ENCODE data around the gene RAVER1.
"Not testable (repeated sequence)": the region's sequence is repeated elsewhere in the genome, so short reads cannot be mapped to it uniquely, and the experiment has no call there.

- TF ChIP-seq CTCF (IDR thresholded peaks at IDR 0.05; ENCODE audit: borderline replicate concordance, extremely low read depth, low read length, poor library complexity, severe bottlenecking); EZH2 (IDR thresholded peaks at IDR 0.05; ENCODE audit: borderline replicate concordance, low read depth, low read length, severe bottlenecking): not testable (repeated sequence)
These were observed 51.3 kb downstream of the RAVER1 start for GRCh38 chr19:10282043-10282442.
